ENCODE results near the gene EAF2. TPM values are rescaled to one million over a fixed set of nuclear protein-coding genes. Genes with fewer than 3 reads are reported as not detected.

EAF2 gene
- total and polyA plus RNA-seq, 4 donors = 1.5 to 6.6 (median 5.3) TPM

GRCh38 chr3:121895736-121896135 is 60.7 kb downstream of the EAF2 start:
- no peak for DNase-seq (ENCODE audit: low spot score)
- Histone ChIP-seq H3K4me1 (ENCODE audit: control insufficient read depth in 4 of 4, insufficient read depth in 4 of 4, low read length in 3 of 4) (peaks cover 0 to 4% (median 0%) of the 10 kb centered on the region in 4 donors), H3K27me3 (ENCODE audit: control insufficient read depth in 4 of 4, insufficient read depth in 4 of 4, low read length in 3 of 4) (no peaks in the 10 kb centered on the region), H3K36me3 (ENCODE audit: control insufficient read depth in 4 of 4, insufficient read depth in 3 of 4, low read depth in 1 of 4, low read length in 3 of 4) (no peaks in the 10 kb centered on the region), H3K4me3 (ENCODE audit: low read depth in 1 of 3, low read length in 3 of 3) (no peak overlapping the region), H3K27ac (ENCODE audit: low read depth in 1 of 2, low read length in 2 of 2) (no peak overlapping the region), H3K9me3 (ENCODE audit: control insufficient read depth in 4 of 4, low read length in 3 of 4) (no peaks in the 10 kb centered on the region), H3K9ac (ENCODE audit: low read depth in 1 of 2, low read length in 2 of 2) (no peak overlapping the region)
- no peak for TF ChIP-seq CTCF (IDR thresholded peaks at IDR 0.05; ENCODE audit: low read depth, low read length, missing input control)
- TF ChIP-seq, protein P1, sequence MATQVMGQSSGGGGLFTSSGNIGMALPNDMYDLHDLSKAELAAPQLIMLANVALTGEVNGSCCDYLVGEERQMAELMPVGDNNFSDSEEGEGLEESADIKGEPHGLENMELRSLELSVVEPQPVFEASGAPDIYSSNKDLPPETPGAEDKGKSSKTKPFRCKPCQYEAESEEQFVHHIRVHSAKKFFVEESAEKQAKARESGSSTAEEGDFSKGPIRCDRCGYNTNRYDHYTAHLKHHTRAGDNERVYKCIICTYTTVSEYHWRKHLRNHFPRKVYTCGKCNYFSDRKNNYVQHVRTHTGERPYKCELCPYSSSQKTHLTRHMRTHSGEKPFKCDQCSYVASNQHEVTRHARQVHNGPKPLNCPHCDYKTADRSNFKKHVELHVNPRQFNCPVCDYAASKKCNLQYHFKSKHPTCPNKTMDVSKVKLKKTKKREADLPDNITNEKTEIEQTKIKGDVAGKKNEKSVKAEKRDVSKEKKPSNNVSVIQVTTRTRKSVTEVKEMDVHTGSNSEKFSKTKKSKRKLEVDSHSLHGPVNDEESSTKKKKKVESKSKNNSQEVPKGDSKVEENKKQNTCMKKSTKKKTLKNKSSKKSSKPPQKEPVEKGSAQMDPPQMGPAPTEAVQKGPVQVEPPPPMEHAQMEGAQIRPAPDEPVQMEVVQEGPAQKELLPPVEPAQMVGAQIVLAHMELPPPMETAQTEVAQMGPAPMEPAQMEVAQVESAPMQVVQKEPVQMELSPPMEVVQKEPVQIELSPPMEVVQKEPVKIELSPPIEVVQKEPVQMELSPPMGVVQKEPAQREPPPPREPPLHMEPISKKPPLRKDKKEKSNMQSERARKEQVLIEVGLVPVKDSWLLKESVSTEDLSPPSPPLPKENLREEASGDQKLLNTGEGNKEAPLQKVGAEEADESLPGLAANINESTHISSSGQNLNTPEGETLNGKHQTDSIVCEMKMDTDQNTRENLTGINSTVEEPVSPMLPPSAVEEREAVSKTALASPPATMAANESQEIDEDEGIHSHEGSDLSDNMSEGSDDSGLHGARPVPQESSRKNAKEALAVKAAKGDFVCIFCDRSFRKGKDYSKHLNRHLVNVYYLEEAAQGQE (IDR thresholded peaks at IDR 0.05) = no peak
- TF ChIP-seq RAD21 (IDR thresholded peaks at IDR 0.05) = no peak
- TF ChIP-seq GABPA (IDR thresholded peaks at IDR 0.05 in 1 of 2, conservative IDR thresholded peaks at IDR 0.05 in 1 of 2) = no peak
- no peak for TF ChIP-seq RXRA (IDR thresholded peaks at IDR 0.05)
- TF ChIP-seq FOXA2 (IDR thresholded peaks at IDR 0.05) = no peak
- TF ChIP-seq JUND (IDR thresholded peaks at IDR 0.05) = no peak

DNA sequence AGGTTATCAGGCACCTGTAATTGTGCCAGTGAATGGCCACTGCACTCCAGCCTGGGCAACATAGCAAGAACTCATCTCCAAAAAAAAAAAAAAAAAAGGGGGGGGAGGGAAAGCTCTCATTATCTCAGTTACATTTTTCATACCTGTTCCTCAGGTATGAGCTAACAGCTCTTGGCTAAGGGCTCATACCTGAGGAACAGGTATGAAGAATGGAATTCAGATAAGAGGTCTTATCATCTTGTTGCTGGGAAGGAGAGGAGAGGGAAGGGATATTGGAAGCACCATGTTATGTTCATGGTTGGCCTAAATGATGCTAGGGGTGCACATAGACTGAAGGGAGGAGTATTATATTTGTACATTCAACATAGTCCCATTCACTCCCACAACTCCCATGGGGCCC is 61.8 kb downstream of the EAF2 start:
- no peak overlapping the region for H3K27ac ChIP-seq (ENCODE audit: low read depth in 1 of 2, low read length in 2 of 2)
- no peak for DNase-seq (ENCODE audit: low spot score)
- no peaks in the 10 kb centered on the region for H3K27me3 ChIP-seq (ENCODE audit: control insufficient read depth in 4 of 4, insufficient read depth in 4 of 4, low read length in 3 of 4)
- H3K9ac ChIP-seq (ENCODE audit: low read depth in 1 of 2, low read length in 2 of 2) = no peak overlapping the region
- peaks cover 0 to 4% (median 0%) of the 10 kb centered on the region in 4 donors for H3K4me1 ChIP-seq (ENCODE audit: control insufficient read depth in 4 of 4, insufficient read depth in 4 of 4, low read length in 3 of 4)
- no peak overlapping the region for H3K4me3 ChIP-seq (ENCODE audit: low read depth in 1 of 3, low read length in 3 of 3)
- TF ChIP-seq HNF4G (IDR thresholded peaks at IDR 0.05) (no peak), RAD21 (IDR thresholded peaks at IDR 0.05) (no peak), CTCF (IDR thresholded peaks at IDR 0.05; ENCODE audit: low read depth, low read length, missing input control) (no peak)
- TF ChIP-seq, protein P2, sequence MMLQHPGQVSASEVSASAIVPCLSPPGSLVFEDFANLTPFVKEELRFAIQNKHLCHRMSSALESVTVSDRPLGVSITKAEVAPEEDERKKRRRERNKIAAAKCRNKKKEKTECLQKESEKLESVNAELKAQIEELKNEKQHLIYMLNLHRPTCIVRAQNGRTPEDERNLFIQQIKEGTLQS (IDR thresholded peaks at IDR 0.05) = no peak
- H3K9me3 ChIP-seq (ENCODE audit: control insufficient read depth in 4 of 4, low read length in 3 of 4) = no peaks in the 10 kb centered on the region
- H3K36me3 ChIP-seq (ENCODE audit: control insufficient read depth in 4 of 4, insufficient read depth in 3 of 4, low read depth in 1 of 4, low read length in 3 of 4) = no peaks in the 10 kb centered on the region

DNA sequence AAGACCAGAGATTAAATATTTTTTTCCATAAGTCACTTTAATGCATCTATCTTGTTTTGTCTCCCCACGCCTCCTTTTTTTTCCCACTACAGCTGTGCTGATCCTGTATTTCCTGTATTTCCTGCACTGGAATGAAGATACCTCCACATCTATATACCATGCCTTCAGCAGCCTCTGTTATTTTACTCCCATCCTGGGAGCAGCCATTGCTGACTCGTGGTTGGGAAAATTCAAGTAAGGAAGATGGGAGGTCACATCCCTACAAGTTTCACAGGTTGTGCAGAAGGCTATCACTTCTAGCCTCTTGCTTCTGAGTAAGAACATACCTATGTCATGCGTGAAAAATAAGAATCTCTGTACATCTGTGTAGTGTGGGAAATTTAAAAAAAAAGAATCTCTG is 62.3 kb downstream of the EAF2 start:
- no peak for TF ChIP-seq FOXA2 (IDR thresholded peaks at IDR 0.05)

More for the DNA sequence above, 62.3 kb downstream of the EAF2 start:
- H3K36me3 ChIP-seq (ENCODE audit: control insufficient read depth in 4 of 4, insufficient read depth in 3 of 4, low read depth in 1 of 4, low read length in 3 of 4) = no peaks in the 10 kb centered on the region
- WGBS = 98% methylated on average over 3 of the region's 3 CpGs
- H3K9ac ChIP-seq (ENCODE audit: low read depth in 1 of 2, low read length in 2 of 2) = no peak overlapping the region
- H3K4me1 ChIP-seq (ENCODE audit: control insufficient read depth in 4 of 4, insufficient read depth in 4 of 4, low read length in 3 of 4) = peaks cover 0 to 4% (median 0%) of the 10 kb centered on the region in 4 donors
- DNase-seq (ENCODE audit: low spot score) = no peak
- H3K4me3 ChIP-seq (ENCODE audit: low read depth in 1 of 3, low read length in 3 of 3) = no peak overlapping the region
- H3K9me3 ChIP-seq (ENCODE audit: control insufficient read depth in 4 of 4, low read length in 3 of 4) = no peaks in the 10 kb centered on the region
- no peak overlapping the region for H3K27ac ChIP-seq (ENCODE audit: low read depth in 1 of 2, low read length in 2 of 2)
- H3K27me3 ChIP-seq (ENCODE audit: control insufficient read depth in 4 of 4, insufficient read depth in 4 of 4, low read length in 3 of 4) = no peaks in the 10 kb centered on the region
